ENCODE measurements around the gene FAM163B. TPM values are rescaled to one million over a fixed set of nuclear protein-coding genes. Genes with fewer than 3 reads are reported as not detected.
"Not testable (repeated sequence)": the region's sequence is repeated elsewhere in the genome, so short reads cannot be mapped to it uniquely, and the experiment has no call there.

The FAM163B gene
- total RNA-seq, 1 donor from 2014 or later = not detected

- TF ChIP-seq CTCF (conservative IDR thresholded peaks at IDR 0.05) = no peak
- DNase-seq (ENCODE audit: low read depth, low spot score) = no peak
- Mint-ChIP-seq H3K36me3 (ENCODE audit: low read depth) (peaks cover 3% of the 10 kb centered on the region), H3K27me3 (ENCODE audit: low read depth) (peaks cover 12% of the 10 kb centered on the region), H3K4me3 (no peak overlapping the region), H3K27ac (ENCODE audit: unreplicated experiment) (no peak overlapping the region), H3K4me1 (peaks cover 17% of the 10 kb centered on the region), H3K9me3 (peaks cover 9% of the 10 kb centered on the region)
Observed at GRCh38 chr9:133629221-133630110, 20.3 kb upstream of the FAM163B start.

- Mint-ChIP-seq H3K27ac (ENCODE audit: unreplicated experiment) (no peak overlapping the region), H3K27me3 (ENCODE audit: low read depth) (peaks cover 12% of the 10 kb centered on the region), H3K4me1 (peaks cover 10% of the 10 kb centered on the region), H3K9me3 (peaks cover 11% of the 10 kb centered on the region), H3K4me3 (no peak overlapping the region), H3K36me3 (ENCODE audit: low read depth) (peaks cover 3% of the 10 kb centered on the region)
- TF ChIP-seq CTCF (conservative IDR thresholded peaks at IDR 0.05) = no peak
- DNase-seq (ENCODE audit: low read depth, low spot score) = no peak
Observed at GRCh38 chr9:133628766-133629165, 19.6 kb upstream of the FAM163B start.

GRCh38 chr9:133627341-133627740 is 18.2 kb upstream of the FAM163B start:
- no peak overlapping the region for H3K27ac Mint-ChIP-seq (ENCODE audit: unreplicated experiment)
- H3K27me3 Mint-ChIP-seq (ENCODE audit: low read depth) = peaks cover 26% of the 10 kb centered on the region
- no peak for DNase-seq (ENCODE audit: low read depth, low spot score)
- peaks cover 11% of the 10 kb centered on the region for H3K9me3 Mint-ChIP-seq
- peaks cover 3% of the 10 kb centered on the region for H3K36me3 Mint-ChIP-seq (ENCODE audit: low read depth)
- H3K4me1 Mint-ChIP-seq = no peaks in the 10 kb centered on the region
- H3K4me3 Mint-ChIP-seq = no peak overlapping the region
- TF ChIP-seq CTCF (conservative IDR thresholded peaks at IDR 0.05) = no peak

- H3K36me3 Mint-ChIP-seq (ENCODE audit: low read depth); DNase-seq (ENCODE audit: low read depth, low spot score); H3K27ac Mint-ChIP-seq (ENCODE audit: unreplicated experiment); H3K4me1 Mint-ChIP-seq; H3K4me3 Mint-ChIP-seq: not testable (repeated sequence)
- peaks cover 11% of the 10 kb centered on the region for H3K9me3 Mint-ChIP-seq
- H3K27me3 Mint-ChIP-seq (ENCODE audit: low read depth) = peaks cover 38% of the 10 kb centered on the region
Observed at GRCh38 chr9:133626008-133626407, 16.8 kb upstream of the FAM163B start.

GRCh38 chr9:133622555-133622954 is 13.4 kb upstream of the FAM163B start:
- Mint-ChIP-seq H3K36me3 (ENCODE audit: low read depth) (peaks cover 3% of the 10 kb centered on the region), H3K9me3 (peaks cover 11% of the 10 kb centered on the region), H3K4me3 (no peak overlapping the region), H3K27me3 (ENCODE audit: low read depth) (peaks cover 69% of the 10 kb centered on the region), H3K27ac (ENCODE audit: unreplicated experiment) (no peak overlapping the region), H3K4me1 (no peaks in the 10 kb centered on the region)
- TF ChIP-seq CTCF (conservative IDR thresholded peaks at IDR 0.05) = no peak
- DNase-seq (ENCODE audit: low read depth, low spot score) = no peak

GRCh38 chr9:133621725-133622267 is 12.6 kb upstream of the FAM163B start:
- Mint-ChIP-seq H3K36me3 (ENCODE audit: low read depth) (peaks cover 3% of the 10 kb centered on the region), H3K27me3 (ENCODE audit: low read depth) (peaks cover 72% of the 10 kb centered on the region), H3K27ac (ENCODE audit: unreplicated experiment) (no peak overlapping the region), H3K4me1 (no peaks in the 10 kb centered on the region), H3K4me3 (no peak overlapping the region), H3K9me3 (peaks cover 11% of the 10 kb centered on the region)
- DNase-seq (ENCODE audit: low read depth, low spot score) = no peak
- no peak for TF ChIP-seq CTCF (conservative IDR thresholded peaks at IDR 0.05)

All from neural crest cell (in vitro differentiated cells).